GM12878 (cell line): Measurements from ENCODE around the gene S1PR2. TPM values are rescaled to one million over a fixed set of nuclear protein-coding genes. Genes with fewer than 3 reads are reported as not detected.

Experiments used
- ATF7 ChIP-seq: fragments of 450-650 bp; IDR thresholded peaks from 2 replicates; pipeline ENCODE4 v1.6.1; 2016; ENCODE audit warnings: low read depth, mild to moderate bottlenecking
- CBX3 ChIP-seq: fragments of 200-600 bp; sonication (generic); IDR thresholded peaks from 2 replicates; pipeline ENCODE4 v1.6.1; 2016; ENCODE audit warnings: low read depth, borderline replicate concordance
- CHD2 ChIP-seq: IDR thresholded peaks from 2 replicates; pipeline ENCODE4 v1.6.1; 2011; ENCODE audit warnings: low read depth, low read length, improper control_type of control experiment, borderline replicate concordance
- FOS ChIP-seq: IDR thresholded peaks from 3 replicates; pipeline ENCODE4 v1.6.1; 2011; ENCODE audit warnings: borderline replicate concordance; ENCODE audit not compliant: insufficient read length; ENCODE audit errors: extremely low read depth
- HDGF ChIP-seq: fragments of 450-650 bp; IDR thresholded peaks from 2 replicates; pipeline ENCODE4 v1.6.1; 2016; ENCODE audit warnings: antibody characterized with exemption
- IRF3 ChIP-seq: fragments of 450-650 bp; IDR thresholded peaks from 2 replicates; pipeline ENCODE4 v1.6.1; 2014; ENCODE audit warnings: mild to moderate bottlenecking
- JUNB ChIP-seq: IDR thresholded peaks from 2 replicates; pipeline ENCODE4 v1.6.1; 2016; ENCODE audit warnings: antibody characterized with exemption, mild to moderate bottlenecking
- NR2F1 ChIP-seq: fragments of 450-650 bp; conservative IDR thresholded peaks from 2 replicates; pipeline ENCODE4 v1.6.1; 2017; ENCODE audit warnings: mild to moderate bottlenecking
- POU2F2 ChIP-seq: IDR thresholded peaks from 3 replicates; pipeline ENCODE4 v1.6.1; 2011; ENCODE audit warnings: low read depth, mild to moderate bottlenecking, low read length, borderline replicate concordance
- RAD51 ChIP-seq: fragments of 450-650 bp; IDR thresholded peaks from 2 replicates; pipeline ENCODE4 v1.6.1; 2016; ENCODE audit warnings: moderate library complexity, mild to moderate bottlenecking, inconsistent platforms
- RB1 ChIP-seq: fragments of 450-650 bp; formaldehyde crosslinking; IDR thresholded peaks from 2 replicates; pipeline ENCODE4 v1.6.1; 2017; ENCODE audit warnings: mild to moderate bottlenecking, borderline replicate concordance
- RUNX3 ChIP-seq: IDR thresholded peaks from 2 replicates; pipeline ENCODE4 v1.6.1; 2012; ENCODE audit warnings: low read length, inconsistent platforms
- SIX5 ChIP-seq: IDR thresholded peaks from 2 replicates; pipeline ENCODE4 v1.6.1; 2011; ENCODE audit warnings: mild to moderate bottlenecking, low read depth, low read length, moderate library complexity; ENCODE audit not compliant: severe bottlenecking
- SKIL ChIP-seq: fragments of 450-650 bp; IDR thresholded peaks from 2 replicates; pipeline ENCODE4 v1.6.1; 2017; ENCODE audit warnings: mild to moderate bottlenecking, low read depth, inconsistent platforms; ENCODE audit not compliant: poor library complexity, severe bottlenecking
- SPI1 ChIP-seq: IDR thresholded peaks from 2 replicates; pipeline ENCODE4 v1.6.1; 2011; ENCODE audit warnings: low read depth, mild to moderate bottlenecking, low read length, moderate library complexity, borderline replicate concordance; ENCODE audit not compliant: insufficient read depth
- TARDBP ChIP-seq: IDR thresholded peaks from 2 replicates; pipeline ENCODE4 v1.6.1; 2016; ENCODE audit warnings: borderline replicate concordance
- ZNF622 ChIP-seq: fragments of 450-650 bp; IDR thresholded peaks from 2 replicates; pipeline ENCODE4 v1.6.1; 2017; ENCODE audit warnings: mild to moderate bottlenecking, inconsistent platforms
- polyA plus RNA-seq, 11 experiments: library from polyadenylated mRNA; depleted of rRNA in 4 of 11; unstranded in 6 of 11; stranded (reverse) in 5 of 11; fragments of >200 nt; fragmentation: Nextera tagmentation in 4 of 11; fragmentation: Illumina TruSeq in 1 of 11; extraction: Ambion mirVana in 4 of 11; extraction: Trizol in 1 of 11; gene quantifications; 1 replicate in 1 of 11; 2 replicates in 10 of 11; pipeline versions ENCODE4 v1.2.1 to v1.2.3, GENCODE V29; 2011 to 2016; ENCODE audit warnings: inconsistent platforms in 2 of 11, missing spikeins in 2 of 11, low read depth in 1 of 11
- total RNA-seq, 4 experiments: library from RNA; depleted of rRNA in 3 of 4; stranded (reverse); fragments of >200 nt in 3 of 4; fragmentation: Illumina TruSeq in 1 of 4; extraction: Trizol in 1 of 4; gene quantifications; 2 replicates each; pipeline versions ENCODE4 v1.2.1 to v1.2.3, GENCODE V29; 2013 to 2021
- TF ChIP-seq, protein P1 (sequence below): IDR thresholded peaks from 2 replicates; pipeline ENCODE4 v1.6.1; 2012; ENCODE audit warnings: low read depth, low read length, improper control_type of control experiment
- TF ChIP-seq, protein P2 (sequence below): fragments of 450-650 bp; IDR thresholded peaks from 2 replicates; pipeline ENCODE4 v1.6.1; 2018; ENCODE audit warnings: mild to moderate bottlenecking, low read depth, moderate library complexity; ENCODE audit not compliant: partially characterized antibody
- TF ChIP-seq, protein P3 (sequence below): IDR thresholded peaks from 2 replicates; pipeline ENCODE4 v1.6.1; 2012; ENCODE audit warnings: mild to moderate bottlenecking, low read depth, low read length

The S1PR2 gene
- total and polyA plus RNA-seq, 10 of the 15 experiments (the other 5 are each of a cell fraction or from before 2014, with no cell fraction given) = 4.9 to 26.8 (median 11.6) TPM

GRCh38 chr19:10270180-10270615 lies 39.1 kb upstream of the S1PR2 start (continued):
- TF ChIP-seq SPI1 (peak; percentile 91), NR2F1 (peak; percentile 78), RAD51 (no peak), JUNB (no peak), IRF3 (no peak), RB1 (no peak), CBX3 (no peak), SKIL (peak; percentile 39), TARDBP (0 out of 2 replicates have a peak, but pooled peaks have one; percentile 44), FOS (no peak), RUNX3 (peak; percentile 90), POU2F2 (peak; percentile 41; the same call in 1 of the 3 replicates), CHD2 (peak; percentile 74), ZNF622 (no peak), SIX5 (no peak), HDGF (no peak), ATF7 (peak; percentile 46)
- TF ChIP-seq, protein P1, sequence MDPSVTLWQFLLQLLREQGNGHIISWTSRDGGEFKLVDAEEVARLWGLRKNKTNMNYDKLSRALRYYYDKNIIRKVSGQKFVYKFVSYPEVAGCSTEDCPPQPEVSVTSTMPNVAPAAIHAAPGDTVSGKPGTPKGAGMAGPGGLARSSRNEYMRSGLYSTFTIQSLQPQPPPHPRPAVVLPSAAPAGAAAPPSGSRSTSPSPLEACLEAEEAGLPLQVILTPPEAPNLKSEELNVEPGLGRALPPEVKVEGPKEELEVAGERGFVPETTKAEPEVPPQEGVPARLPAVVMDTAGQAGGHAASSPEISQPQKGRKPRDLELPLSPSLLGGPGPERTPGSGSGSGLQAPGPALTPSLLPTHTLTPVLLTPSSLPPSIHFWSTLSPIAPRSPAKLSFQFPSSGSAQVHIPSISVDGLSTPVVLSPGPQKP = no peak
- TF ChIP-seq, protein P2, sequence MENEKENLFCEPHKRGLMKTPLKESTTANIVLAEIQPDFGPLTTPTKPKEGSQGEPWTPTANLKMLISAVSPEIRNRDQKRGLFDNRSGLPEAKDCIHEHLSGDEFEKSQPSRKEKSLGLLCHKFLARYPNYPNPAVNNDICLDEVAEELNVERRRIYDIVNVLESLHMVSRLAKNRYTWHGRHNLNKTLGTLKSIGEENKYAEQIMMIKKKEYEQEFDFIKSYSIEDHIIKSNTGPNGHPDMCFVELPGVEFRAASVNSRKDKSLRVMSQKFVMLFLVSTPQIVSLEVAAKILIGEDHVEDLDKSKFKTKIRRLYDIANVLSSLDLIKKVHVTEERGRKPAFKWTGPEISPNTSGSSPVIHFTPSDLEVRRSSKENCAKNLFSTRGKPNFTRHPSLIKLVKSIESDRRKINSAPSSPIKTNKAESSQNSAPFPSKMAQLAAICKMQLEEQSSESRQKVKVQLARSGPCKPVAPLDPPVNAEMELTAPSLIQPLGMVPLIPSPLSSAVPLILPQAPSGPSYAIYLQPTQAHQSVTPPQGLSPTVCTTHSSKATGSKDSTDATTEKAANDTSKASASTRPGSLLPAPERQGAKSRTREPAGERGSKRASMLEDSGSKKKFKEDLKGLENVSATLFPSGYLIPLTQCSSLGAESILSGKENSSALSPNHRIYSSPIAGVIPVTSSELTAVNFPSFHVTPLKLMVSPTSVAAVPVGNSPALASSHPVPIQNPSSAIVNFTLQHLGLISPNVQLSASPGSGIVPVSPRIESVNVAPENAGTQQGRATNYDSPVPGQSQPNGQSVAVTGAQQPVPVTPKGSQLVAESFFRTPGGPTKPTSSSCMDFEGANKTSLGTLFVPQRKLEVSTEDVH = no peak
- TF ChIP-seq, protein P3, sequence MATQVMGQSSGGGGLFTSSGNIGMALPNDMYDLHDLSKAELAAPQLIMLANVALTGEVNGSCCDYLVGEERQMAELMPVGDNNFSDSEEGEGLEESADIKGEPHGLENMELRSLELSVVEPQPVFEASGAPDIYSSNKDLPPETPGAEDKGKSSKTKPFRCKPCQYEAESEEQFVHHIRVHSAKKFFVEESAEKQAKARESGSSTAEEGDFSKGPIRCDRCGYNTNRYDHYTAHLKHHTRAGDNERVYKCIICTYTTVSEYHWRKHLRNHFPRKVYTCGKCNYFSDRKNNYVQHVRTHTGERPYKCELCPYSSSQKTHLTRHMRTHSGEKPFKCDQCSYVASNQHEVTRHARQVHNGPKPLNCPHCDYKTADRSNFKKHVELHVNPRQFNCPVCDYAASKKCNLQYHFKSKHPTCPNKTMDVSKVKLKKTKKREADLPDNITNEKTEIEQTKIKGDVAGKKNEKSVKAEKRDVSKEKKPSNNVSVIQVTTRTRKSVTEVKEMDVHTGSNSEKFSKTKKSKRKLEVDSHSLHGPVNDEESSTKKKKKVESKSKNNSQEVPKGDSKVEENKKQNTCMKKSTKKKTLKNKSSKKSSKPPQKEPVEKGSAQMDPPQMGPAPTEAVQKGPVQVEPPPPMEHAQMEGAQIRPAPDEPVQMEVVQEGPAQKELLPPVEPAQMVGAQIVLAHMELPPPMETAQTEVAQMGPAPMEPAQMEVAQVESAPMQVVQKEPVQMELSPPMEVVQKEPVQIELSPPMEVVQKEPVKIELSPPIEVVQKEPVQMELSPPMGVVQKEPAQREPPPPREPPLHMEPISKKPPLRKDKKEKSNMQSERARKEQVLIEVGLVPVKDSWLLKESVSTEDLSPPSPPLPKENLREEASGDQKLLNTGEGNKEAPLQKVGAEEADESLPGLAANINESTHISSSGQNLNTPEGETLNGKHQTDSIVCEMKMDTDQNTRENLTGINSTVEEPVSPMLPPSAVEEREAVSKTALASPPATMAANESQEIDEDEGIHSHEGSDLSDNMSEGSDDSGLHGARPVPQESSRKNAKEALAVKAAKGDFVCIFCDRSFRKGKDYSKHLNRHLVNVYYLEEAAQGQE = no peak
